ENCODE results near the gene TBC1D1. TPM values are rescaled to one million over a fixed set of nuclear protein-coding genes. Genes with fewer than 3 reads are reported as not detected.

Gene TBC1D1
- total and polyA plus RNA-seq, 2 experiments from 2014 or later = 53.9 to 151 TPM

DNA sequence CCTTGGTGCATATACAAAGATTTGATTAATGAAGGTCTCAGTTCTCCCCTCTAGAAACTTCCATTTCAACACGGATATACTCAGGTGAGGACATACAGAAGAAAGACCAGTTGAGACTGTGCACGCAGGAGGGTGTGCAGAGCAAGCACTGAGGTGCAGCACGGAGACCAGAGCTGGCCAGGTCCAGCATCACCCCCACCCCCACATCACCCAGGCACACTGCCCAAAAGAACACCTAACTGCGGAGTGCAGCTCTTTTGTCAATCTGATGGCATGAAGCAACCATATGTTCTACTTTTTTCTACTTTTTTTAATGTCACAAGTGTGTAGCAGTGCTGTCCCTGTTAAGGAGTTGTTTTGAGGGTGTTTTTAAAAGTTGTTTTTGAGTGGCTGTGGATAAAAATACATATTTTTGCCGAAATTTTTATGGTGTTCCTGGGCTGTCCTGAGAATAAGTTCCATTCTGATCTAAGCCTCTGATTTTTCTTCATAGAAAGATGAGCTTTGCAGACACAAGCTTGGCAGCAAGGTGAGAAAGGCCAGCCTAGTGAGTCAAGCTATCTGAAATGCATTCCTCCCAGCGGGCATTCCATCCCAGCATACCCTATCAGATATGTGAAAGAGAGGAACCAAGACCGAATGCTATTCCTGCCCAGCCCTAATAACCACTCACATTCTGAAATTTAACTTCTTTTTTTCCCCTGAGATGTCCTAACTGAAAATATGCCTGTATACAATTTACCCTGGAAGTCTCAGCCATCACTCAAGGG lies 243.0 kb downstream of the TBC1D1 start:
- DNase-seq (ENCODE audit: low spot score) = no peak
- Mint-ChIP-seq H3K9me3 (no peaks in the 10 kb centered on the region), H3K36me3 (ENCODE audit: low read depth) (peaks cover 22% of the 10 kb centered on the region), H3K27me3 (ENCODE audit: insufficient read depth, low read depth, poor library complexity) (peaks cover 16% of the 10 kb centered on the region), H3K4me3 (no peak overlapping the region), H3K4me1 (peaks cover 37% of the 10 kb centered on the region), H3K27ac (no peak overlapping the region)
- Histone ChIP-seq H3K27ac (ENCODE audit: low read depth) (no peak overlapping the region), H3K79me2 (replicated peaks; ENCODE audit: insufficient read depth) (no peaks in the 10 kb centered on the region), H4K20me1 (replicated peaks; ENCODE audit: insufficient read depth) (peaks cover 15% of the 10 kb centered on the region), H3K4me2 (no peak overlapping the region), H3F3A (replicated peaks; ENCODE audit: low read depth) (no peaks in the 10 kb centered on the region), H3K9me2 (ENCODE audit: insufficient read depth) (no peaks in the 10 kb centered on the region), H3K36me3 (ENCODE audit: insufficient read depth) (0 out of 2 replicates have a peak, but pooled peaks cover 6% of the 10 kb centered on the region), H3K4me3 (no peak overlapping the region), H2AFZ (no peak overlapping the region), H3K27me3 (ENCODE audit: insufficient read depth) (peaks cover 20% of the 10 kb centered on the region), H3K4me1 (ENCODE audit: insufficient read depth) (peaks cover 25% of the 10 kb centered on the region)
- TF ChIP-seq ZNF114 (CRISPR knock-in tag; IDR thresholded peaks at IDR 0.05) = no peak
- TF ChIP-seq, protein P1, sequence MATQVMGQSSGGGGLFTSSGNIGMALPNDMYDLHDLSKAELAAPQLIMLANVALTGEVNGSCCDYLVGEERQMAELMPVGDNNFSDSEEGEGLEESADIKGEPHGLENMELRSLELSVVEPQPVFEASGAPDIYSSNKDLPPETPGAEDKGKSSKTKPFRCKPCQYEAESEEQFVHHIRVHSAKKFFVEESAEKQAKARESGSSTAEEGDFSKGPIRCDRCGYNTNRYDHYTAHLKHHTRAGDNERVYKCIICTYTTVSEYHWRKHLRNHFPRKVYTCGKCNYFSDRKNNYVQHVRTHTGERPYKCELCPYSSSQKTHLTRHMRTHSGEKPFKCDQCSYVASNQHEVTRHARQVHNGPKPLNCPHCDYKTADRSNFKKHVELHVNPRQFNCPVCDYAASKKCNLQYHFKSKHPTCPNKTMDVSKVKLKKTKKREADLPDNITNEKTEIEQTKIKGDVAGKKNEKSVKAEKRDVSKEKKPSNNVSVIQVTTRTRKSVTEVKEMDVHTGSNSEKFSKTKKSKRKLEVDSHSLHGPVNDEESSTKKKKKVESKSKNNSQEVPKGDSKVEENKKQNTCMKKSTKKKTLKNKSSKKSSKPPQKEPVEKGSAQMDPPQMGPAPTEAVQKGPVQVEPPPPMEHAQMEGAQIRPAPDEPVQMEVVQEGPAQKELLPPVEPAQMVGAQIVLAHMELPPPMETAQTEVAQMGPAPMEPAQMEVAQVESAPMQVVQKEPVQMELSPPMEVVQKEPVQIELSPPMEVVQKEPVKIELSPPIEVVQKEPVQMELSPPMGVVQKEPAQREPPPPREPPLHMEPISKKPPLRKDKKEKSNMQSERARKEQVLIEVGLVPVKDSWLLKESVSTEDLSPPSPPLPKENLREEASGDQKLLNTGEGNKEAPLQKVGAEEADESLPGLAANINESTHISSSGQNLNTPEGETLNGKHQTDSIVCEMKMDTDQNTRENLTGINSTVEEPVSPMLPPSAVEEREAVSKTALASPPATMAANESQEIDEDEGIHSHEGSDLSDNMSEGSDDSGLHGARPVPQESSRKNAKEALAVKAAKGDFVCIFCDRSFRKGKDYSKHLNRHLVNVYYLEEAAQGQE (IDR thresholded peaks at IDR 0.05; ENCODE audit: unreplicated experiment) = no peak
- ATAC-seq = no peak

DNA sequence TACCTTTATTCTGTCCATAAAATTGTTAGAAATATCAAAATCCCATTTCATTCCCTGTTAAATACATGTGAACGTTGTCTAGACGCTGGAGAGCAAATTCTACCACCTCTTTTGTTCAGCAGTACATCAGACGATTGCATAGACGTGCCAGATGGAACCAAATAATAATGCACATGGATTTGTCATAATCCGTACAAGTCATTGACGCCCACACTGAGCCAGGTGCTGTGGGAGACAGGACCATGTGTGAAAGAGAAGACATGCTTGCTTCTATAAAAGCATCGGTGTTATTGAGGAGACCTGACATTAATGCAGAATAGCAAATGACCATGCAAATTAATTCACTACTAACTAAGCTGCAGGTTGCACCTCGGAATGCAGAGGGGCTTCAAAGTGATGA lies 244.3 kb downstream of the TBC1D1 start:
- Histone ChIP-seq H3K27me3 (ENCODE audit: insufficient read depth) (peaks cover 8% of the 10 kb centered on the region), H3K4me1 (ENCODE audit: insufficient read depth) (peaks cover 18% of the 10 kb centered on the region), H3F3A (replicated peaks; ENCODE audit: low read depth) (no peaks in the 10 kb centered on the region), H4K20me1 (replicated peaks; ENCODE audit: insufficient read depth) (peaks cover 6% of the 10 kb centered on the region; the same call in 1 of the 2 replicates), H3K27ac (ENCODE audit: low read depth) (no peak overlapping the region), H3K79me2 (replicated peaks; ENCODE audit: insufficient read depth) (no peaks in the 10 kb centered on the region), H2AFZ (no peak overlapping the region), H3K9me2 (ENCODE audit: insufficient read depth) (no peaks in the 10 kb centered on the region), H3K4me3 (no peak overlapping the region), H3K4me2 (no peak overlapping the region), H3K36me3 (ENCODE audit: insufficient read depth) (0 out of 2 replicates have a peak, but pooled peaks cover 6% of the 10 kb centered on the region)
- TF ChIP-seq, protein P1 (IDR thresholded peaks at IDR 0.05; ENCODE audit: unreplicated experiment) = no peak
- TF ChIP-seq ZNF331 (CRISPR knock-in tag; IDR thresholded peaks at IDR 0.05; ENCODE audit: low read depth) = no peak
- DNase-seq (ENCODE audit: low spot score) = no peak
- no peak for ATAC-seq
- H3K4me3 Mint-ChIP-seq = no peak overlapping the region
- peaks cover 7% of the 10 kb centered on the region for H3K27me3 Mint-ChIP-seq (ENCODE audit: insufficient read depth, low read depth, poor library complexity)
- no peaks in the 10 kb centered on the region for H3K9me3 Mint-ChIP-seq
- H3K27ac Mint-ChIP-seq = no peak overlapping the region
- H3K36me3 Mint-ChIP-seq (ENCODE audit: low read depth) = peaks cover 25% of the 10 kb centered on the region
- H3K4me1 Mint-ChIP-seq = peaks cover 28% of the 10 kb centered on the region

Measured in GM23338 (cell line).